Subcutaneous abdominal adipose tissue (tissue), 5 donors: ENCODE measurements around the gene METTL21A.

Experiments
- H3K27ac ChIP-seq: one replicate; pipeline ENCODE4 v1.7.0; 2013; ENCODE audit warnings: low read depth, mild to moderate bottlenecking, inconsistent platforms, low read length, moderate library complexity
- H3K27me3 ChIP-seq, 5 donors: one replicate each; pipeline ENCODE4 v1.7.0; 2013; ENCODE audit warnings: low read length in 5 of 5, inconsistent platforms in 1 of 5; ENCODE audit not compliant: control insufficient read depth in 5 of 5, insufficient read depth in 4 of 5
- H3K36me3 ChIP-seq, 5 donors: one replicate each; pipeline ENCODE4 v1.7.0; 2013; ENCODE audit warnings: low read length in 5 of 5; ENCODE audit not compliant: control insufficient read depth in 5 of 5, insufficient read depth in 5 of 5
- H3K4me1 ChIP-seq, 5 donors: one replicate each; pipeline ENCODE4 v1.7.0; 2013; ENCODE audit warnings: low read length in 5 of 5, mild to moderate bottlenecking in 3 of 5, moderate library complexity in 1 of 5; ENCODE audit not compliant: control insufficient read depth in 5 of 5, insufficient read depth in 5 of 5
- H3K4me3 ChIP-seq, 5 donors: one replicate each; pipeline ENCODE4 v1.7.0; 2013; ENCODE audit warnings: low read length in 5 of 5, low read depth in 1 of 5
- H3K9ac ChIP-seq, 5 donors: one replicate each; pipeline ENCODE4 v1.7.0; 2013; ENCODE audit warnings: low read length in 5 of 5, mild to moderate bottlenecking in 4 of 5, moderate library complexity in 3 of 5
- H3K9me3 ChIP-seq, 5 donors: one replicate each; pipeline ENCODE4 v1.7.0; 2013; ENCODE audit warnings: low read length in 5 of 5; ENCODE audit not compliant: control insufficient read depth in 5 of 5
- donor health status: healthy.
- donor health status: healthy.
- donor health status: healthy.
- donor health status: healthy.
- donor health status: healthy.

Gene METTL21A

DNA sequence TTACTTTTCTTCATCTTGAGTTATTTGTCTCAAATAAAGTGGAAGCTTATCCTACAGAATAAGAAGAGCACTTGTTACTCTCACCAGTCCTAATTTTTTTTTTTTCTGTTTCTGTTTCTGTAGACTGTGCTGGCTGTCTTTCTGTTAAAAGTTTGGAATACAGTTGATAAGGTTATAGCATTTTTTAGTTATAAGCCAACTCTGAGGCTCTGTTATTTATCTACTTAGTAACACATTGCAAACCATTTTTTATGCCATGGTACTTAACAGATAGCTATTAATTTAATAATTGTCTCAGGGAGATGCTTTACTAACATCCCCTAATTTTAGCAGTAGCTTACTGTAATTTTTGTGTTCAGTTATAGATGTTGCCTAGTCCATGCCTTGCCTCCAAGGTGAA, 57.5 kb downstream of the METTL21A start:
- Histone ChIP-seq H3K9me3 (no peaks in the 10 kb centered on the region), H3K4me3 (no peak overlapping the region), H3K27ac (no peak overlapping the region), H3K9ac (no peak overlapping the region), H3K4me1 (peaks cover 0 to 4% (median 0%) of the 10 kb centered on the region in 5 donors), H3K27me3 (no peaks in the 10 kb centered on the region), H3K36me3 (peaks cover 20 to 45% (median 32%) of the 10 kb centered on the region in 5 donors)

GRCh38 chr2:207565736-207566500, 59.3 kb downstream of the METTL21A start:
- H3K36me3 ChIP-seq: peaks cover 21 to 49% (median 22%) of the 10 kb centered on the region in 5 donors
- H3K9ac ChIP-seq: peak overlapping the region in 1 of 5 donors; percentile 26
- no peak overlapping the region for H3K4me3 ChIP-seq
- H3K4me1 ChIP-seq: peaks cover 0 to 13% (median 0%) of the 10 kb centered on the region in 5 donors
- no peaks in the 10 kb centered on the region for H3K9me3 ChIP-seq
- H3K27ac ChIP-seq: no peak overlapping the region
- no peaks in the 10 kb centered on the region for H3K27me3 ChIP-seq
